Spinal cord (tissue), 10 donors: ENCODE data around the gene CDKN2B-AS1. TPM values are rescaled to one million over a fixed set of nuclear protein-coding genes. Genes with fewer than 3 reads are reported as not detected.

Source experiments
- DNase-seq, 6 donors: peaks; one replicate each; pipeline versions ENCODE4 v3.0.0 to v3.0.0-alpha.2; 2013 to 2015; ENCODE audit warnings: low spot score in 6 of 6, low read depth in 4 of 6
- H3K27ac ChIP-seq: one replicate; pipeline ENCODE4 v1.5.1; 2013; ENCODE audit warnings: low read depth, low read length, control low read depth
- H3K27me3 ChIP-seq: one replicate; pipeline ENCODE4 v1.6.1; 2013; ENCODE audit warnings: low read length; ENCODE audit not compliant: control insufficient read depth, insufficient read depth
- H3K36me3 ChIP-seq: one replicate; pipeline ENCODE4 v1.6.1; 2013; ENCODE audit warnings: low read length; ENCODE audit not compliant: control insufficient read depth, insufficient read depth
- H3K4me1 ChIP-seq: one replicate; pipeline ENCODE4 v1.6.1; 2013; ENCODE audit warnings: low read length; ENCODE audit not compliant: control insufficient read depth, insufficient read depth
- H3K4me3 ChIP-seq: one replicate; pipeline ENCODE4 v1.5.1; 2013; ENCODE audit warnings: low read depth, low read length, control low read depth
- H3K9me3 ChIP-seq: one replicate; pipeline ENCODE4 v1.6.1; 2013; ENCODE audit warnings: low read length; ENCODE audit not compliant: control insufficient read depth, insufficient read depth
- WGBS: methylation state at CpG from one replicate; pipeline ENCODE4 v1.1.5; 2013; ENCODE audit warnings: missing lambda C conversion rate; ENCODE audit not compliant: insufficient coverage; 5-methylcytosine and 5-hydroxymethylcytosine counted together
- polyA plus RNA-seq, 2 donors: library from polyadenylated mRNA; unstranded; fragments of 120-200 nt; gene quantifications; one replicate each; pipeline ENCODE4 v1.2.1, GENCODE V29; 2013; ENCODE audit not compliant: insufficient read length in 2 of 2
- total RNA-seq, 2 donors: library from RNA; depleted of rRNA in 1 of 2; stranded (reverse); fragments of 120-200 nt in 1 of 2; fragments of >200 nt in 1 of 2; gene quantifications; one replicate each; pipeline versions ENCODE4 v1.2.3 to v1.2.4, GENCODE V29; 2013 to 2014
- donor health status: healthy.

CDKN2B-AS1 gene
- total and polyA plus RNA-seq, 4 donors: 0.29 to 0.55 (median 0.50) TPM

- H3K27ac ChIP-seq: no peak overlapping the region
- H3K9me3 ChIP-seq: no peaks in the 10 kb centered on the region
- no peaks in the 10 kb centered on the region for H3K4me1 ChIP-seq
- no peak for DNase-seq
- no peaks in the 10 kb centered on the region for H3K36me3 ChIP-seq
- 83% methylated on average over 1 of the region's 1 CpG for WGBS
- no peaks in the 10 kb centered on the region for H3K27me3 ChIP-seq
- no peak overlapping the region for H3K4me3 ChIP-seq
Measured at GRCh38 chr9:22040760-22041159, 46.2 kb downstream of the CDKN2B-AS1 start.

- Histone ChIP-seq H3K4me1 (no peaks in the 10 kb centered on the region), H3K4me3 (no peak overlapping the region), H3K27ac (no peak overlapping the region), H3K9me3 (no peaks in the 10 kb centered on the region), H3K36me3 (no peaks in the 10 kb centered on the region), H3K27me3 (no peaks in the 10 kb centered on the region)
- no CpG with 5 or more reads among the region's 1 CpG for WGBS
- no peak for DNase-seq
Measured at GRCh38 chr9:22041344-22041743, 46.8 kb downstream of the CDKN2B-AS1 start.

GRCh38 chr9:22041775-22042174 is 47.2 kb downstream of the CDKN2B-AS1 start:
- Histone ChIP-seq H3K36me3 (no peaks in the 10 kb centered on the region), H3K9me3 (no peaks in the 10 kb centered on the region), H3K4me1 (no peaks in the 10 kb centered on the region), H3K27me3 (no peaks in the 10 kb centered on the region), H3K27ac (no peak overlapping the region), H3K4me3 (no peak overlapping the region)
- WGBS: no CpG with 5 or more reads among the region's 1 CpG
- no peak for DNase-seq

GRCh38 chr9:22043928-22044327 is 49.3 kb downstream of the CDKN2B-AS1 start:
- no CpG with 5 or more reads among the region's 3 CpGs for WGBS
- no peaks in the 10 kb centered on the region for H3K9me3 ChIP-seq
- H3K4me1 ChIP-seq: no peaks in the 10 kb centered on the region
- H3K27me3 ChIP-seq: no peaks in the 10 kb centered on the region
- DNase-seq: no peak
- H3K36me3 ChIP-seq: no peaks in the 10 kb centered on the region
- H3K27ac ChIP-seq: no peak overlapping the region
- H3K4me3 ChIP-seq: no peak overlapping the region

- Histone ChIP-seq H3K9me3 (no peaks in the 10 kb centered on the region), H3K27ac (no peak overlapping the region), H3K4me3 (no peak overlapping the region), H3K27me3 (no peaks in the 10 kb centered on the region), H3K4me1 (no peaks in the 10 kb centered on the region), H3K36me3 (no peaks in the 10 kb centered on the region)
- no peak for DNase-seq
Measured at GRCh38 chr9:22044583-22044982, 50.0 kb downstream of the CDKN2B-AS1 start.

- Histone ChIP-seq H3K27me3 (no peaks in the 10 kb centered on the region), H3K4me1 (no peaks in the 10 kb centered on the region), H3K36me3 (no peaks in the 10 kb centered on the region), H3K27ac (no peak overlapping the region), H3K4me3 (no peak overlapping the region), H3K9me3 (no peaks in the 10 kb centered on the region)
- no peak for DNase-seq
Measured at GRCh38 chr9:22045423-22045822, 50.8 kb downstream of the CDKN2B-AS1 start.

- DNase-seq: no peak
- 100% methylated on average over 1 of the region's 1 CpG for WGBS
Measured at GRCh38 chr9:22046243-22046885, 51.8 kb downstream of the CDKN2B-AS1 start.

GRCh38 chr9:22047596-22047995 is 53.0 kb downstream of the CDKN2B-AS1 start:
- H3K36me3 ChIP-seq: no peaks in the 10 kb centered on the region
- H3K9me3 ChIP-seq: no peaks in the 10 kb centered on the region
- H3K4me1 ChIP-seq: no peaks in the 10 kb centered on the region
- H3K4me3 ChIP-seq: no peak overlapping the region
- H3K27me3 ChIP-seq: no peaks in the 10 kb centered on the region
- 83% methylated on average over 1 of the region's 2 CpGs for WGBS
- DNase-seq: no peak
- H3K27ac ChIP-seq: no peak overlapping the region

More at GRCh38 chr9:22046243-22046885, 51.8 kb downstream of the CDKN2B-AS1 start:
- Histone ChIP-seq H3K27ac (no peak overlapping the region), H3K4me1 (no peaks in the 10 kb centered on the region), H3K9me3 (no peaks in the 10 kb centered on the region), H3K4me3 (no peak overlapping the region), H3K36me3 (no peaks in the 10 kb centered on the region), H3K27me3 (no peaks in the 10 kb centered on the region)

- Histone ChIP-seq H3K36me3 (no peaks in the 10 kb centered on the region), H3K4me3 (no peak overlapping the region), H3K9me3 (no peaks in the 10 kb centered on the region), H3K27me3 (no peaks in the 10 kb centered on the region), H3K4me1 (no peaks in the 10 kb centered on the region), H3K27ac (no peak overlapping the region)
- 56% methylated on average over 1 of the region's 1 CpG for WGBS
- no peak for DNase-seq
Measured at GRCh38 chr9:22049411-22049810, 54.8 kb downstream of the CDKN2B-AS1 start.

- Histone ChIP-seq H3K4me3 (no peak overlapping the region), H3K36me3 (no peaks in the 10 kb centered on the region), H3K27me3 (no peaks in the 10 kb centered on the region), H3K4me1 (no peaks in the 10 kb centered on the region), H3K9me3 (no peaks in the 10 kb centered on the region), H3K27ac (no peak overlapping the region)
- WGBS: 89% methylated on average over 3 of the region's 4 CpGs
- no peak for DNase-seq
Measured at GRCh38 chr9:22050924-22051323, 56.3 kb downstream of the CDKN2B-AS1 start.
